Stimulated activated CD8-positive, alpha-beta memory T cell treated with anti-CD3 and anti-CD28 coated beads, Interleukin-4, amount 100 ng/mL, for 48 hours (primary cell): ENCODE results near the gene GFOD1.
A peak's percentile ranks its signal among the peaks of the same experiment; 100 is the strongest.

ENCODE experiments used
- DNase-seq: peaks from one replicate; pipeline ENCODE4 v3.0.0-alpha.2; 2020

Gene GFOD1

GRCh38 chr6:13484827-13485226 is 2.6 kb downstream of the GFOD1 start:
- no peak for DNase-seq

- no peak for DNase-seq
Observed at GRCh38 chr6:13484138-13484708, 3.2 kb downstream of the GFOD1 start.

GRCh38 chr6:13480631-13481501 is 6.5 kb downstream of the GFOD1 start:
- no peak for DNase-seq

- DNase-seq, result no peak
Observed at GRCh38 chr6:13479971-13480434, 7.4 kb downstream of the GFOD1 start.

GRCh38 chr6:13479206-13479800 is 8.1 kb downstream of the GFOD1 start:
- no peak for DNase-seq

- DNase-seq, result no peak
Observed at GRCh38 chr6:13478525-13478966, 8.9 kb downstream of the GFOD1 start.

GRCh38 chr6:13474787-13475186 is 12.6 kb downstream of the GFOD1 start:
- no peak for DNase-seq

- no peak for DNase-seq
Observed at GRCh38 chr6:13474360-13474759, 13.0 kb downstream of the GFOD1 start.

- DNase-seq, result peak; percentile 8
Observed at GRCh38 chr6:13473768-13474165, 13.6 kb downstream of the GFOD1 start.

- peak; percentile 17 for DNase-seq
Observed at GRCh38 chr6:13472976-13473767, 14.2 kb downstream of the GFOD1 start.

GRCh38 chr6:13472099-13472498 is 15.3 kb downstream of the GFOD1 start:
- DNase-seq, result no peak

- no peak for DNase-seq
Observed at GRCh38 chr6:13471184-13471583, 16.2 kb downstream of the GFOD1 start.

GRCh38 chr6:13470238-13471140 is 16.9 kb downstream of the GFOD1 start:
- peak; percentile 21 for DNase-seq

GRCh38 chr6:13469693-13470092 is 17.7 kb downstream of the GFOD1 start:
- DNase-seq, result no peak

GRCh38 chr6:13468839-13469238 is 18.6 kb downstream of the GFOD1 start:
- DNase-seq, result peak; percentile 11

- no peak for DNase-seq
Observed at GRCh38 chr6:13467216-13467600, 20.2 kb downstream of the GFOD1 start.

- DNase-seq, result peak; percentile 61
Observed at GRCh38 chr6:13466304-13467215, 20.8 kb downstream of the GFOD1 start.

GRCh38 chr6:13465734-13466133 is 21.7 kb downstream of the GFOD1 start:
- no peak for DNase-seq

- no peak for DNase-seq
Observed at GRCh38 chr6:13463941-13464340, 23.5 kb downstream of the GFOD1 start.

GRCh38 chr6:13463328-13463717 is 24.1 kb downstream of the GFOD1 start:
- DNase-seq, result no peak
